IMR-90 (cell line): Measurements from ENCODE around the gene CBS. TPM values are rescaled to one million over a fixed set of nuclear protein-coding genes. Genes with fewer than 3 reads are reported as not detected.
"Not testable (repeated sequence)": the region's sequence is repeated elsewhere in the genome, so short reads cannot be mapped to it uniquely, and the experiment has no call there.

Experiments
- ATAC-seq: fragments of 200-7000 bp; cut with Tn5 transposase; 2 replicates; pipeline ENCODE4 v1.9.1; 2020; ENCODE audit warnings: low read depth, mild to moderate bottlenecking, moderate library complexity
- BruUV-seq: library from RNA; stranded (reverse); fragments of 400-500 nt; replicated peaks from 2 replicates; lab custom pipeline; 2021; lab: Mats Ljungman, UMichigan
- CTCF ChIA-PET: fragments of 300-600 bp; formaldehyde crosslinking; extraction: SDS; loops from one replicate; lab custom pipeline; 2021; ENCODE audit warnings: antibody characterized with exemption; lab: Yijun Ruan, JAX
- POLR2A ChIA-PET: fragments of 300-600 bp; sonication (Branson Sonifier 250); formaldehyde crosslinking; loops from one replicate; lab custom pipeline; 2022; ENCODE audit warnings: antibody characterized with exemption; ENCODE audit not compliant: unreplicated experiment; lab: Charles Lee
- DNase-seq: peaks from one replicate; pipeline ENCODE4 v3.0.0; 2013
- H2AFZ ChIP-seq: replicated peaks from 2 replicates; pipeline ENCODE3; 2013; ENCODE audit warnings: low read length, mild to moderate bottlenecking; ENCODE audit not compliant: poor library complexity
- H2AK5ac ChIP-seq: 2 replicates; pipeline ENCODE4 v1.6.1; 2013; ENCODE audit warnings: low read depth, low read length, inconsistent platforms
- H2AK9ac ChIP-seq: replicated peaks from 2 replicates; pipeline ENCODE3; 2013; ENCODE audit warnings: mild to moderate bottlenecking, low read depth, low read length, moderate library complexity; ENCODE audit not compliant: poor library complexity
- H2BK120ac ChIP-seq: 2 replicates; pipeline ENCODE4 v1.6.1; 2013; ENCODE audit warnings: low read depth, low read length, inconsistent platforms
- H2BK15ac ChIP-seq: 3 replicates; pipeline ENCODE4 v1.6.1; 2013; ENCODE audit warnings: low read depth, low read length, inconsistent platforms
- H2BK20ac ChIP-seq: 2 replicates; pipeline ENCODE4 v1.6.1; 2013; ENCODE audit warnings: low read depth, mild to moderate bottlenecking, inconsistent platforms, low read length, moderate library complexity
- H2BK5ac ChIP-seq: 2 replicates; pipeline ENCODE4 v1.6.1; 2013; ENCODE audit warnings: mild to moderate bottlenecking, low read depth, low read length, inconsistent platforms; ENCODE audit not compliant: poor library complexity, severe bottlenecking
- H3K14ac ChIP-seq: replicated peaks from 2 replicates; pipeline ENCODE4 v1.6.1; 2013; ENCODE audit warnings: low read depth, low read length, inconsistent platforms
- H3K18ac ChIP-seq: 2 replicates; pipeline ENCODE4 v1.6.1; 2013; ENCODE audit warnings: low read depth, low read length, control low read depth
- H3K23ac ChIP-seq: 2 replicates; pipeline ENCODE4 v1.6.1; 2013; ENCODE audit warnings: low read depth, low read length, inconsistent platforms
- H3K27ac ChIP-seq: 2 replicates; pipeline ENCODE4 v1.5.1; 2013; ENCODE audit warnings: mild to moderate bottlenecking, control low read depth, low read length; ENCODE audit not compliant: insufficient read depth
- H3K27me3 ChIP-seq: 2 replicates; pipeline ENCODE4 v1.6.1; 2013; ENCODE audit warnings: low read length; ENCODE audit not compliant: control insufficient read depth, insufficient read depth
- H3K36me3 ChIP-seq: 2 replicates; pipeline ENCODE4 v1.6.1; 2013; ENCODE audit warnings: low read length, mixed read lengths; ENCODE audit not compliant: control insufficient read depth, insufficient read depth
- H3K4ac ChIP-seq: 2 replicates; pipeline ENCODE4 v1.6.1; 2013; ENCODE audit warnings: low read depth, low read length, inconsistent platforms
- H3K4me1 ChIP-seq: 2 replicates; pipeline ENCODE4 v1.6.1; 2013; ENCODE audit warnings: low read length, mixed read lengths; ENCODE audit not compliant: control insufficient read depth, insufficient read depth
- H3K4me2 ChIP-seq: 2 replicates; pipeline ENCODE4 v1.6.1; 2013; ENCODE audit warnings: low read depth, mild to moderate bottlenecking, control low read depth, low read length, moderate library complexity
- H3K4me3 ChIP-seq: 2 replicates; pipeline ENCODE4 v1.5.1; 2013; ENCODE audit warnings: low read depth, mild to moderate bottlenecking, control low read depth, low read length, moderate library complexity; ENCODE audit not compliant: insufficient read depth
- H3K56ac ChIP-seq: 2 replicates; pipeline ENCODE4 v1.6.1; 2013; ENCODE audit warnings: low read length, inconsistent platforms; ENCODE audit not compliant: insufficient read depth; ENCODE audit errors: extremely low read depth
- H3K79me1 ChIP-seq, 2 experiments: 2 replicates each; pipeline ENCODE4 v1.6.1; 2013; ENCODE audit warnings: low read length in 2 of 2, inconsistent platforms in 1 of 2, low read depth in 1 of 2
- H3K9ac ChIP-seq: 2 replicates; pipeline ENCODE4 v1.6.1; 2013; ENCODE audit warnings: low read depth, low read length, control low read depth
- H3K9me1 ChIP-seq: 2 replicates; pipeline ENCODE4 v1.6.1; 2013; ENCODE audit warnings: low read length, inconsistent platforms; ENCODE audit not compliant: insufficient read depth
- H3K9me3 ChIP-seq: 2 replicates; pipeline ENCODE4 v1.6.1; 2013; ENCODE audit warnings: low read length; ENCODE audit not compliant: control insufficient read depth, insufficient read depth
- H4K20me1 ChIP-seq: 2 replicates; pipeline ENCODE4 v1.6.1; 2013; ENCODE audit warnings: low read length, inconsistent platforms; ENCODE audit not compliant: insufficient read depth
- H4K5ac ChIP-seq: 2 replicates; pipeline ENCODE4 v1.6.1; 2013; ENCODE audit warnings: mild to moderate bottlenecking, low read depth, low read length, control low read depth
- H4K8ac ChIP-seq, 2 experiments: 2 replicates each; pipeline ENCODE4 v1.6.1; 2013; ENCODE audit warnings: low read depth in 2 of 2, low read length in 2 of 2, control low read depth in 1 of 2, inconsistent platforms in 1 of 2
- H4K91ac ChIP-seq: 2 replicates; pipeline ENCODE4 v1.6.1; 2013; ENCODE audit warnings: low read depth, low read length, inconsistent platforms; ENCODE audit not compliant: insufficient read depth
- WGBS, 2 experiments: methylation state at CpG; one replicate each; pipeline versions ENCODE4 v1.1.5 to v1.1.7; 2013; ENCODE audit warnings: missing lambda C conversion rate in 2 of 2; ENCODE audit not compliant: insufficient read length in 1 of 2; ENCODE audit errors: extremely low coverage in 2 of 2; 5-methylcytosine and 5-hydroxymethylcytosine counted together
- dilution Hi-C: fragments of 300-500 bp; cut with HindIII; formaldehyde crosslinking; loops from one replicate; pipeline ENCODE4 v1.14.3; 2018; ENCODE audit warnings: low sequenced_read_pairs; ENCODE audit not compliant: unreplicated experiment
- in situ Hi-C: fragments of 300-500 bp; cut with MboI; formaldehyde crosslinking; loops from 3 replicates; pipeline ENCODE4 v1.14.3; 2019; ENCODE audit warnings: low sequenced_read_pairs, inconsistent platforms, mixed read lengths
- intact Hi-C: fragments of 100-400 bp; cut with micrococcal nuclease; formaldehyde crosslinking; loops from 2 replicates; pipeline ENCODE4 v1.10.0; 2022
- polyA plus RNA-seq, 3 experiments: library from polyadenylated mRNA; depleted of rRNA; stranded (reverse); fragments of >200 nt; gene quantifications; 2 replicates each; pipeline ENCODE4 v1.2.3, GENCODE V29; 2012; ENCODE audit warnings: low replicate concordance in 1 of 3
- total RNA-seq: library from RNA; depleted of rRNA; stranded (reverse); fragments of >200 nt; gene quantifications from 2 replicates; pipeline ENCODE4 v1.2.3, GENCODE V29; 2012

The CBS gene
- total and polyA plus RNA-seq, 2 of the 4 experiments (the other 2 are of a cell fraction): 38.5 to 54.3 TPM

- H3K27ac ChIP-seq, DNase-seq, H2BK5ac ChIP-seq, H2BK20ac ChIP-seq, H3K56ac ChIP-seq, H3K9ac ChIP-seq, H3K4me1 ChIP-seq, H2AK5ac ChIP-seq, H2AFZ ChIP-seq, H2BK120ac ChIP-seq, H3K27me3 ChIP-seq, H3K14ac ChIP-seq, POLR2A ChIA-PET, H3K4me3 ChIP-seq, H4K20me1 ChIP-seq, H3K9me3 ChIP-seq, H3K23ac ChIP-seq, intact Hi-C loops, H2AK9ac ChIP-seq, H3K4me2 ChIP-seq, H4K5ac ChIP-seq, H2BK15ac ChIP-seq, BruUV-seq, H3K18ac ChIP-seq, H3K9me1 ChIP-seq, H4K91ac ChIP-seq, H3K36me3 ChIP-seq, H3K4ac ChIP-seq, dilution Hi-C loops, in situ Hi-C loops, H4K8ac ChIP-seq, H3K79me1 ChIP-seq: not testable (repeated sequence)
- ATAC-seq: peak; percentile 40
- 70% methylated on average over 2 of the region's 21 CpGs; no CpG with 5 or more reads in 1 of the 2 experiments for WGBS, 2 experiments
- CTCF ChIA-PET: interaction anchor here (0.7 kb wide), 1 partner anchor 12 kb away, joined by 3 read pairs; no protein-coding TSS in a partner anchor
These were observed 29.5 kb downstream of the CBS start for GRCh38 chr21:43045876-43046821.

DNA sequence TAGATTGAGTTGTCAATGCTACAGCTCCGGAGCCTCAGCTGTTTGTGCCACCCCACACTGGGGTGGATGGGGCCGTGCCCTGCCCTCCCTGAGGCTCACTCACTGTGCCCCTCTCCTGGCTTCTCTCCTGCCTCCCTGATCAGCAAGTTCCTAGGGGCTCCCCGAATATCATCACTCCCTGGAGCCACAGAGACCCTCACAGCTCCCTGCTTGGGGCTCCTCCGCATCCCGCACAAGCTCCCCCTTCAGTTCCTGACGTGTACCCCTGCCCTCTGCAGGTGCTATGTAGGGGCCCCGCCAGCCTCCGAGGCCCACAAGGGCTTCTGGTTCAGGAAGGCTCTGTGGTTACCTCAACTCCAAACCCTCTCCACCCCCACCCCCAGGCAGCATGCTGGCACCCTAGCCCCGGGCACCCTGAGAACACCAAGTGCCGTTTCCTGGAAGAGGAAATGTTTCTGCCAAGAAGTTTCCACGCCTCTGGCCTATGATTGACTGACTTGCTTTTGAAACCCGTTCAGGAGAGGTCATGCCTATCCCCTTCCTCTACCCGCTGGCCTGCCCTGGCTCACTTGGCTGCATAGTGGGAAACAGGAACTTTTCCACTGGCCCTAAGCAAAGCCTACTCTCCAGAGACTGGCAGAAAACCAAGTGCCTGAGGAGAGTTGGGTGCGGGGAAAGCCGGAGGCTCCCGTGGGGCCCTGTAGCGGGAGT, 30.3 kb downstream of the CBS start:
- in situ Hi-C loops, DNase-seq, H3K18ac ChIP-seq, H3K9ac ChIP-seq, BruUV-seq, H3K79me1 ChIP-seq, H2AK9ac ChIP-seq, H3K23ac ChIP-seq, H3K4ac ChIP-seq, H2AK5ac ChIP-seq, H2BK20ac ChIP-seq, dilution Hi-C loops, H3K9me1 ChIP-seq, H3K4me3 ChIP-seq, H4K8ac ChIP-seq, H3K27ac ChIP-seq, H4K91ac ChIP-seq, H2BK15ac ChIP-seq, H3K56ac ChIP-seq, H4K5ac ChIP-seq, H3K4me1 ChIP-seq, H2BK5ac ChIP-seq, H3K4me2 ChIP-seq, H2AFZ ChIP-seq, CTCF ChIA-PET, H3K14ac ChIP-seq, H3K27me3 ChIP-seq, H3K36me3 ChIP-seq, H2BK120ac ChIP-seq, H3K9me3 ChIP-seq, H4K20me1 ChIP-seq, intact Hi-C loops, POLR2A ChIA-PET: not testable (repeated sequence)
- peak; percentile 72 for ATAC-seq
- no CpG with 5 or more reads among the region's 17 CpGs for WGBS, 2 experiments
